Vagina (tissue), 2 donors: ENCODE data around the gene GOLT1A.

Source experiments
- CTCF ChIP-seq, 3 experiments: fragments of 450-650 bp in 2 of 3; fragments of 200-600 bp in 1 of 3; sonication (generic) in 1 of 3; IDR thresholded peaks; one replicate each; pipeline ENCODE4 v1.5.1; 2017 to 2019; ENCODE audit warnings: antibody characterized with exemption in 3 of 3, mild to moderate bottlenecking in 2 of 3, moderate library complexity in 2 of 3
- POLR2AphosphoS5 ChIP-seq, 2 donors: sonication (generic); formaldehyde crosslinking; IDR thresholded peaks; one replicate each; pipeline ENCODE4 v1.9.0; 2017; ENCODE audit warnings: antibody characterized with exemption in 2 of 2, mild to moderate bottlenecking in 2 of 2, low read depth in 1 of 2; ENCODE audit not compliant: insufficient read depth in 1 of 2

DNA sequence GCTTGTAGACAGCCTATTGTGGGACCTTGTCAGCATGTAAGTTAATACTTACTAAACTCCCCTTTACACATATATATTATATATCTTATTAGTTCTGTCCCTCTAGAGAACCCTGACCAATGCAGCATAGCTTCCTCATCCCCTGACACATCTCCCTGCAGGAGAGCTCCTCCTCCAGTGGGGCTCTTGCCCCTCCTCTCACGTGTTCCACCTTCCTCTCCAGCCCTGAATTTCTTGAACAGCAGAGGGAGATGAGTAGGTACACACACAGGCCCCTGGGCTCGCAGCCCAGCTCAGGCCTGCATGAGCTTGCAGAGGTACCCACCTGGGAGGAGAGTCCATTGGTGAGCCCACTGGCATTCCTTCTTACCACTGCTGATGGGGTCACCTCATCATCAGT is 27.3 kb upstream of the GOLT1A start:
- no peak for TF ChIP-seq CTCF (IDR thresholded peaks at IDR 0.05)
- no peak for TF ChIP-seq POLR2AphosphoS5 (IDR thresholded peaks at IDR 0.05; ENCODE audit: insufficient read depth in 1 of 2, low read depth in 1 of 2)
